Keratinocyte (primary cell): ENCODE measurements around the gene CERT1. TPM values are rescaled to one million over a fixed set of nuclear protein-coding genes. Genes with fewer than 3 reads are reported as not detected.

ENCODE experiments used
- DNase-seq: peaks from one replicate; pipeline ENCODE4 v3.0.0-alpha.2; 2011; ENCODE audit warnings: low read depth, missing footprints, low spot score
- FAIRE-seq: peaks from 2 replicates; lab custom pipeline; 2011; peaks lifted over from hg19 to GRCh38; lab: Jason Lieb, UNC
- H2AFZ ChIP-seq: 2 replicates; pipeline ENCODE4 v1.6.0; 2012; ENCODE audit warnings: low read length, control low read depth, inconsistent platforms; ENCODE audit not compliant: control insufficient read depth
- H3K27ac ChIP-seq: 2 replicates; pipeline ENCODE4 v1.5.1; 2011; ENCODE audit warnings: low read length; ENCODE audit not compliant: control insufficient read depth, insufficient read depth
- H3K27me3 ChIP-seq: 3 replicates; pipeline ENCODE4 v1.6.0; 2011; ENCODE audit warnings: low read length; ENCODE audit not compliant: control insufficient read depth, insufficient read depth; ENCODE audit errors: extremely low read depth
- H3K36me3 ChIP-seq, 2 experiments: 2 replicates in 1 of 2; 3 replicates in 1 of 2; pipeline ENCODE4 v1.5.1; 2011; ENCODE audit warnings: low read length in 2 of 2, mild to moderate bottlenecking in 1 of 2; ENCODE audit not compliant: control insufficient read depth in 2 of 2, insufficient read depth in 2 of 2; ENCODE audit errors: extremely low read depth in 1 of 2
- H3K4me1 ChIP-seq: 3 replicates; pipeline ENCODE4 v1.5.1; 2011; ENCODE audit warnings: low read length; ENCODE audit not compliant: control insufficient read depth, insufficient read depth; ENCODE audit errors: extremely low read depth
- H3K4me2 ChIP-seq: 3 replicates; pipeline ENCODE4 v1.6.0; 2011; ENCODE audit warnings: low read depth, low read length; ENCODE audit not compliant: control insufficient read depth, insufficient read depth; ENCODE audit errors: extremely low read depth
- H3K4me3 ChIP-seq, 3 experiments: fragments of 200-600 bp in 1 of 3; sonication (generic) in 1 of 3; 2 replicates in 2 of 3; 3 replicates in 1 of 3; pipeline ENCODE4 v1.5.1; 2011 to 2016; ENCODE audit warnings: low read length in 3 of 3, mild to moderate bottlenecking in 3 of 3, control low read depth in 2 of 3, inconsistent platforms in 1 of 3, low read depth in 1 of 3, mixed read lengths in 1 of 3, mixed run types in 1 of 3, moderate library complexity in 1 of 3; ENCODE audit not compliant: control insufficient read depth in 2 of 3, insufficient read depth in 2 of 3; ENCODE audit errors: extremely low read depth in 1 of 3
- H3K79me2 ChIP-seq: 2 replicates; pipeline ENCODE4 v1.6.0; 2012; ENCODE audit warnings: low read length; ENCODE audit not compliant: control insufficient read depth, insufficient read depth
- H3K9ac ChIP-seq: 3 replicates; pipeline ENCODE4 v1.6.0; 2011; ENCODE audit warnings: low read length; ENCODE audit not compliant: control insufficient read depth, insufficient read depth; ENCODE audit errors: extremely low read depth
- H3K9me1 ChIP-seq: 3 replicates; pipeline ENCODE4 v1.6.0; 2011; ENCODE audit warnings: low read length; ENCODE audit not compliant: control insufficient read depth, insufficient read depth; ENCODE audit errors: extremely low read depth
- H3K9me3 ChIP-seq: 2 replicates; pipeline ENCODE4 v1.5.1; 2012; ENCODE audit warnings: low read depth, low read length; ENCODE audit not compliant: control insufficient read depth
- H4K20me1 ChIP-seq: 3 replicates; pipeline ENCODE4 v1.6.0; 2011; ENCODE audit warnings: low read length; ENCODE audit not compliant: control insufficient read depth, insufficient read depth; ENCODE audit errors: extremely low read depth
- EZH2 ChIP-seq: IDR thresholded peaks from one replicate; pipeline ENCODE4 v1.6.1; 2012; ENCODE audit warnings: inconsistent platforms, mild to moderate bottlenecking, low read length, moderate library complexity
- dilution Hi-C: fragments of 300-500 bp; cut with MboI; formaldehyde crosslinking; loops from one replicate; pipeline ENCODE4 v1.7.0; 2020; ENCODE audit warnings: low sequenced_read_pairs; ENCODE audit not compliant: extremely low pct_ligation_motif_present
- polyA plus RNA-seq, 5 experiments: library from polyadenylated mRNA; depleted of rRNA in 3 of 5; stranded (reverse) in 3 of 5; stranded (forward) in 1 of 5; unstranded in 1 of 5; fragments of >200 nt; gene quantifications; 1 replicate in 1 of 5; 2 replicates in 3 of 5; 3 replicates in 1 of 5; pipeline versions ENCODE4 v1.2.1 to v1.2.3, GENCODE V29; 2011 to 2012; ENCODE audit warnings: missing spikeins in 2 of 5, low read depth in 1 of 5, low replicate concordance in 1 of 5
- TF ChIP-seq, protein P1 (sequence below), 3 experiments: IDR thresholded peaks in 1 of 3; conservative IDR thresholded peaks in 1 of 3; optimal IDR thresholded peaks in 1 of 3; 2 replicates in 2 of 3; 3 replicates in 1 of 3; pipeline versions ENCODE3 to v1.5.1; 2011; ENCODE audit warnings: low read length in 3 of 3, mild to moderate bottlenecking in 3 of 3, moderate library complexity in 2 of 3, control low read depth in 1 of 3, inconsistent platforms in 1 of 3; ENCODE audit not compliant: insufficient read depth in 2 of 3; ENCODE audit errors: extremely low read depth in 1 of 3

Gene CERT1
- polyA plus RNA-seq, 1 donor (not counting 4 experiments of a cell fraction or from before 2014, with no cell fraction given): 20.8 TPM

DNA sequence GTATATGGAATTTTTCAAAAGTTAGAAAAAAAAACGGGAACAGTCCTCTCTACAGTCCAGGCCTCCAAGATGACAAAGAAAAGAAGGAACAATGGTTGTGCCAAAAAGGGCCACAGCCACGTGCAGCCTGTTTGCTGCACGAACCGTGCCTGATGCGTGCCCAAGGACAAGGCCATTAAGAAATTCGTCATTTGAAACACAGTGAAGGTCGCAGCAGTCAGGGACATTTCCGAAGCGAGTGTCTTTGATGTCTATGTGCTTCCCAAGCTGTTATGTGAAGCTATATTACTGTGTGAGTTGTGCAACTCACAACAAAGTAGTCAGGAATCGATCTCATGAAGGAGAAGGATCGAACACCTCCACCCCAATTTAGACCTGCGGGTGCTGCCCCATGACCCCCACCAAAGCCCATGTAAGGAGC lies 137.0 kb downstream of the CERT1 start:
- Histone ChIP-seq H3K4me2 (no peak overlapping the region), H3K4me3 (no peak overlapping the region), H3K9me3 (no peaks in the 10 kb centered on the region), H3K36me3 (peaks cover 9 to 10% of the 10 kb centered on the region in 2 experiments), H3K79me2 (no peaks in the 10 kb centered on the region), H2AFZ (no peak overlapping the region), H3K9ac (no peak overlapping the region), H3K9me1 (no peaks in the 10 kb centered on the region), H4K20me1 (no peaks in the 10 kb centered on the region), H3K27ac (no peak overlapping the region), H3K27me3 (no peaks in the 10 kb centered on the region), H3K4me1 (no peaks in the 10 kb centered on the region)
- FAIRE-seq (no peak), DNase-seq (no peak)
- TF ChIP-seq EZH2: no peak
- TF ChIP-seq, protein P1, sequence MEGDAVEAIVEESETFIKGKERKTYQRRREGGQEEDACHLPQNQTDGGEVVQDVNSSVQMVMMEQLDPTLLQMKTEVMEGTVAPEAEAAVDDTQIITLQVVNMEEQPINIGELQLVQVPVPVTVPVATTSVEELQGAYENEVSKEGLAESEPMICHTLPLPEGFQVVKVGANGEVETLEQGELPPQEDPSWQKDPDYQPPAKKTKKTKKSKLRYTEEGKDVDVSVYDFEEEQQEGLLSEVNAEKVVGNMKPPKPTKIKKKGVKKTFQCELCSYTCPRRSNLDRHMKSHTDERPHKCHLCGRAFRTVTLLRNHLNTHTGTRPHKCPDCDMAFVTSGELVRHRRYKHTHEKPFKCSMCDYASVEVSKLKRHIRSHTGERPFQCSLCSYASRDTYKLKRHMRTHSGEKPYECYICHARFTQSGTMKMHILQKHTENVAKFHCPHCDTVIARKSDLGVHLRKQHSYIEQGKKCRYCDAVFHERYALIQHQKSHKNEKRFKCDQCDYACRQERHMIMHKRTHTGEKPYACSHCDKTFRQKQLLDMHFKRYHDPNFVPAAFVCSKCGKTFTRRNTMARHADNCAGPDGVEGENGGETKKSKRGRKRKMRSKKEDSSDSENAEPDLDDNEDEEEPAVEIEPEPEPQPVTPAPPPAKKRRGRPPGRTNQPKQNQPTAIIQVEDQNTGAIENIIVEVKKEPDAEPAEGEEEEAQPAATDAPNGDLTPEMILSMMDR (optimal IDR thresholded peaks at IDR 0.05 in 1 of 3, IDR thresholded peaks at IDR 0.05 in 1 of 3, conservative IDR thresholded peaks at IDR 0.05 in 1 of 3; ENCODE audit: extremely low read depth in 1 of 3, insufficient read depth in 2 of 3, low read length in 3 of 3): no peak
- dilution Hi-C loops: no loop called here

DNA sequence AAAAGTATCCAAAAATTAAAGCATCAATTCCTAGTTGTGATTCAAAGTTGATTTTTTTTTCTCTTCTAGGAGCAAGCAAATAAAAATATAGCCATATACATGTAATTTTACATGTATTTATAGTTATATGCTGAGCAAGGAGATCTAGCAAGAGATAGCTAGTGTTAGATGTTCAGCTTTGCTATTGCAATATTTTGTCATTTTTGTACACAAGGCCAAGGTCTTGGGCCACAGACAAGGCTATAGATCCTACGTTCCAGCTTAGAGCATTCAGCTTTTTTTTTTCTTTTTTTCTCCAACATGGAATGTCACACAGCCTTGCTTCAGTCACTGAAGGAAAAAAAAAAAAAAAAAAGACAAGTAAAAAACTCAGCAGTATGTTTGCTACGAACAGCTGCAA lies 137.6 kb downstream of the CERT1 start:
- Histone ChIP-seq H2AFZ (no peak overlapping the region), H3K36me3 (peaks cover 7 to 10% of the 10 kb centered on the region in 2 experiments), H3K4me3 (no peak overlapping the region), H3K27me3 (no peaks in the 10 kb centered on the region), H3K4me1 (no peaks in the 10 kb centered on the region), H3K27ac (no peak overlapping the region), H4K20me1 (no peaks in the 10 kb centered on the region), H3K9me3 (no peaks in the 10 kb centered on the region), H3K4me2 (no peak overlapping the region), H3K9me1 (no peaks in the 10 kb centered on the region), H3K79me2 (no peaks in the 10 kb centered on the region), H3K9ac (no peak overlapping the region)
- no peak for DNase-seq
- no peak for FAIRE-seq
- dilution Hi-C loops: no loop called here
- TF ChIP-seq, protein P1 (optimal IDR thresholded peaks at IDR 0.05 in 1 of 3, IDR thresholded peaks at IDR 0.05 in 1 of 3, conservative IDR thresholded peaks at IDR 0.05 in 1 of 3; ENCODE audit: extremely low read depth in 1 of 3, insufficient read depth in 2 of 3, low read length in 3 of 3): no peak
- TF ChIP-seq EZH2: no peak
